GM23248 (cell line): Measurements from ENCODE around the gene TANK.

Experiments
- EZH2 ChIP-seq: fragments of 200-600 bp; sonication (generic); IDR thresholded peaks from 2 replicates; pipeline ENCODE4 v1.6.1; 2018; ENCODE audit warnings: antibody characterized with exemption, mild to moderate bottlenecking; ENCODE audit not compliant: insufficient read depth, poor library complexity, severe bottlenecking
- EZH2phosphoT487 ChIP-seq: fragments of 200-600 bp; sonication (generic); IDR thresholded peaks from 2 replicates; pipeline ENCODE4 v1.6.1; 2018; ENCODE audit warnings: antibody characterized with exemption, moderate library complexity, mild to moderate bottlenecking, low read depth; ENCODE audit not compliant: insufficient read depth

- no peak for TF ChIP-seq EZH2
- no peak for TF ChIP-seq EZH2phosphoT487
These were observed 13.9 kb upstream of the TANK start for GRCh38 chr2:161146209-161146775.
